ENCODE measurements around the gene BANP.

GRCh38 chr16:87956098-87956364, 4.8 kb downstream of the BANP start:
- TF ChIP-seq EGR1 (IDR thresholded peaks at IDR 0.05; ENCODE audit: borderline replicate concordance, low read depth, low read length) (no peak), NRF1 (IDR thresholded peaks at IDR 0.05; ENCODE audit: low read depth, low read length) (no peak), MAX (IDR thresholded peaks at IDR 0.05) (no peak), FOSL1 (IDR thresholded peaks at IDR 0.05; ENCODE audit: insufficient read depth, low read depth, low read length) (no peak), ZNF274 (IDR thresholded peaks at IDR 0.05; ENCODE audit: borderline replicate concordance, extremely low read depth, low read length) (no peak), POLR2A (IDR thresholded peaks at IDR 0.05; ENCODE audit: control extremely low read depth in 1 of 2, low read depth in 2 of 2, low read length in 2 of 2) (no peak), POLR2AphosphoS5 (IDR thresholded peaks at IDR 0.05; ENCODE audit: low read depth, low read length) (no peak)
- TF ChIP-seq, protein P1, sequence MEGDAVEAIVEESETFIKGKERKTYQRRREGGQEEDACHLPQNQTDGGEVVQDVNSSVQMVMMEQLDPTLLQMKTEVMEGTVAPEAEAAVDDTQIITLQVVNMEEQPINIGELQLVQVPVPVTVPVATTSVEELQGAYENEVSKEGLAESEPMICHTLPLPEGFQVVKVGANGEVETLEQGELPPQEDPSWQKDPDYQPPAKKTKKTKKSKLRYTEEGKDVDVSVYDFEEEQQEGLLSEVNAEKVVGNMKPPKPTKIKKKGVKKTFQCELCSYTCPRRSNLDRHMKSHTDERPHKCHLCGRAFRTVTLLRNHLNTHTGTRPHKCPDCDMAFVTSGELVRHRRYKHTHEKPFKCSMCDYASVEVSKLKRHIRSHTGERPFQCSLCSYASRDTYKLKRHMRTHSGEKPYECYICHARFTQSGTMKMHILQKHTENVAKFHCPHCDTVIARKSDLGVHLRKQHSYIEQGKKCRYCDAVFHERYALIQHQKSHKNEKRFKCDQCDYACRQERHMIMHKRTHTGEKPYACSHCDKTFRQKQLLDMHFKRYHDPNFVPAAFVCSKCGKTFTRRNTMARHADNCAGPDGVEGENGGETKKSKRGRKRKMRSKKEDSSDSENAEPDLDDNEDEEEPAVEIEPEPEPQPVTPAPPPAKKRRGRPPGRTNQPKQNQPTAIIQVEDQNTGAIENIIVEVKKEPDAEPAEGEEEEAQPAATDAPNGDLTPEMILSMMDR (IDR thresholded peaks at IDR 0.05; ENCODE audit: control extremely low read depth in 1 of 3, insufficient read depth in 1 of 3, low read depth in 1 of 3, low read length in 3 of 3), result no peak
